Measurements from ENCODE around the gene FIGN. TPM values are rescaled to one million over a fixed set of nuclear protein-coding genes. Genes with fewer than 3 reads are reported as not detected.

Gene FIGN
- total and polyA plus RNA-seq, 10 of the 15 experiments (the other 5 are each of a cell fraction or from before 2014, with no cell fraction given), result under 0.01 to 0.01 TPM; not detected in 8

- ChIA-PET CTCF (no interaction called here), RAD21 (ENCODE audit: unreplicated experiment) (no interaction called here), POLR2A (no interaction called here), SMC1A (ENCODE audit: uncharacterized antibody, unreplicated experiment) (no interaction called here)
- ATAC-seq (no peak), DNase-seq (ENCODE audit: low read depth, low spot score) (no peak), FAIRE-seq (no peak)
- Histone ChIP-seq H3K27me3 (replicated peaks in 1 of 2; ENCODE audit: control insufficient read depth in 2 of 2, insufficient read depth in 2 of 2, low read length in 1 of 2) (no peaks in the 10 kb centered on the region; a peak in 1 of 4 replicates), H3K27ac (ENCODE audit: control insufficient read depth, insufficient read depth) (no peak overlapping the region), H3K4me1 (ENCODE audit: control insufficient read depth, insufficient read depth, low read length) (no peaks in the 10 kb centered on the region), H3K79me2 (ENCODE audit: control insufficient read depth, insufficient read depth, low read length) (no peaks in the 10 kb centered on the region), H2AFZ (ENCODE audit: control insufficient read depth, low read depth, low read length) (no peak overlapping the region), H3K4me3 (no peak overlapping the region), H4K20me1 (ENCODE audit: control insufficient read depth, insufficient read depth) (no peaks in the 10 kb centered on the region), H3K9ac (ENCODE audit: control insufficient read depth, insufficient read depth, low read length) (no peak overlapping the region), H3K9me3 (replicated peaks; ENCODE audit: control insufficient read depth, insufficient read depth, low read length) (no peaks in the 10 kb centered on the region), H3K36me3 (ENCODE audit: control insufficient read depth in 2 of 2, insufficient read depth in 2 of 2, low read length in 1 of 2) (no peaks in the 10 kb centered on the region), H3K4me2 (ENCODE audit: control insufficient read depth, insufficient read depth) (no peak overlapping the region)
- TF ChIP-seq MTA3 (IDR thresholded peaks at IDR 0.05; ENCODE audit: borderline replicate concordance, low read length) (no peak), TARDBP (IDR thresholded peaks at IDR 0.05; ENCODE audit: borderline replicate concordance) (no peak), ZNF384 (IDR thresholded peaks at IDR 0.05; ENCODE audit: borderline replicate concordance, low read depth, low read length) (no peak), HSF1 (IDR thresholded peaks at IDR 0.05; ENCODE audit: low read depth, low read length) (no peak), RELA (IDR thresholded peaks at IDR 0.05; ENCODE audit: borderline replicate concordance, partially characterized antibody) (no peak)
- in situ Hi-C loops (cut with MboI), result no loop called here
- WGBS (ENCODE audit: insufficient coverage, insufficient replicate concordance, low lambda C conversion rate, missing lambda C conversion rate), result 38% methylated on average over 1 of the region's 1 CpG
- intact Hi-C loops (cut with micrococcal nuclease; ENCODE audit: unreplicated experiment), result no loop called here
- BruUV-seq (replicated peaks), result no TSS peak
Observed at GRCh38 chr2:163715668-163716067, 20.1 kb downstream of the FIGN start.

- no peak for FAIRE-seq
- no peak for ATAC-seq
- no peaks in the 10 kb centered on the region; a peak in 1 of 4 replicates for H3K27me3 ChIP-seq (replicated peaks in 1 of 2; ENCODE audit: control insufficient read depth in 2 of 2, insufficient read depth in 2 of 2, low read length in 1 of 2)
- in situ Hi-C loops (cut with MboI) (no loop called here), intact Hi-C loops (cut with micrococcal nuclease; ENCODE audit: unreplicated experiment) (no loop called here)
- DNase-seq (ENCODE audit: low read depth, low spot score), result no peak
- no peak overlapping the region for H3K9ac ChIP-seq (ENCODE audit: control insufficient read depth, insufficient read depth, low read length)
- ChIA-PET POLR2A (no interaction called here), SMC1A (ENCODE audit: uncharacterized antibody, unreplicated experiment) (no interaction called here), CTCF (interaction anchor here (1.6 kb wide), 1 partner anchor 8 kb away, joined by 3 read pairs; no protein-coding TSS in a partner anchor), RAD21 (ENCODE audit: unreplicated experiment) (no interaction called here)
- H3K9me3 ChIP-seq (replicated peaks; ENCODE audit: control insufficient read depth, insufficient read depth, low read length), result no peaks in the 10 kb centered on the region
- no TSS peak for BruUV-seq (replicated peaks)
- no peak overlapping the region for H3K27ac ChIP-seq (ENCODE audit: control insufficient read depth, insufficient read depth)
- no peaks in the 10 kb centered on the region for H3K36me3 ChIP-seq (ENCODE audit: control insufficient read depth in 2 of 2, insufficient read depth in 2 of 2, low read length in 1 of 2)
- H3K4me1 ChIP-seq (ENCODE audit: control insufficient read depth, insufficient read depth, low read length), result no peaks in the 10 kb centered on the region
- H3K4me3 ChIP-seq, result no peak overlapping the region
- no peaks in the 10 kb centered on the region for H4K20me1 ChIP-seq (ENCODE audit: control insufficient read depth, insufficient read depth)
- WGBS (ENCODE audit: insufficient coverage, insufficient replicate concordance, low lambda C conversion rate, missing lambda C conversion rate), result 4% methylated on average over 8 of the region's 8 CpGs
- no peaks in the 10 kb centered on the region for H3K79me2 ChIP-seq (ENCODE audit: control insufficient read depth, insufficient read depth, low read length)
- H3K4me2 ChIP-seq (ENCODE audit: control insufficient read depth, insufficient read depth), result no peak overlapping the region
- no peak overlapping the region for H2AFZ ChIP-seq (ENCODE audit: control insufficient read depth, low read depth, low read length)
- TF ChIP-seq PAX8 (IDR thresholded peaks at IDR 0.05) (no peak), CTCF (IDR thresholded peaks at IDR 0.05 in 2 of 3, conservative IDR thresholded peaks at IDR 0.05 in 1 of 3; ENCODE audit: control insufficient read depth in 2 of 3, extremely low read depth in 1 of 3, insufficient read depth in 1 of 3, low read depth in 3 of 3, low read length in 3 of 3) (no peak), BCLAF1 (IDR thresholded peaks at IDR 0.05) (no peak), POU2F2 (IDR thresholded peaks at IDR 0.05; ENCODE audit: borderline replicate concordance, low read depth, low read length) (no peak), JUND (IDR thresholded peaks at IDR 0.05; ENCODE audit: low read depth, low read length) (no peak), CREM (IDR thresholded peaks at IDR 0.05; ENCODE audit: low read depth) (no peak), NFYB (IDR thresholded peaks at IDR 0.05; ENCODE audit: insufficient read depth, low read depth, low read length) (no peak), IRF4 (IDR thresholded peaks at IDR 0.05; ENCODE audit: low read depth, low read length) (no peak)
Observed at GRCh38 chr2:163715199-163715598, 20.6 kb downstream of the FIGN start.
